ENCODE results near the gene PRR19.

Gene PRR19

GRCh38 chr19:42284591-42285341 lies 17.2 kb upstream of the PRR19 start:
- Histone ChIP-seq H3K27me3 (peaks cover 26% of the 10 kb centered on the region), H3K4me1 (ENCODE audit: control insufficient read depth in 1 of 2, insufficient read depth in 1 of 2, low read depth in 1 of 2, low read length in 1 of 2) (peaks cover 52 to 56% of the 10 kb centered on the region in 2 experiments), H3K27ac (peak overlapping the region; percentile 95), H3K36me3 (peaks cover 32% of the 10 kb centered on the region), H3K4me3 (ENCODE audit: low read depth in 1 of 2, low read length in 1 of 2) (peak overlapping the region; percentile 74 to 91), H3K9me3 (no peaks in the 10 kb centered on the region)
- TF ChIP-seq CTCF (IDR thresholded peaks at IDR 0.05): no peak

- Histone ChIP-seq H3K4me1 (ENCODE audit: control insufficient read depth in 1 of 2, insufficient read depth in 1 of 2, low read depth in 1 of 2, low read length in 1 of 2) (peaks cover 47 to 48% of the 10 kb centered on the region in 2 experiments), H3K27ac (peak overlapping the region; percentile 95), H3K4me3 (ENCODE audit: low read depth in 1 of 2, low read length in 1 of 2) (peak overlapping the region in 1 of 2 experiments; percentile 91)
Measured at GRCh38 chr19:42285541-42285941, 16.4 kb upstream of the PRR19 start.

GRCh38 chr19:42285988-42286348 lies 16.0 kb upstream of the PRR19 start:
- peaks cover 44 to 46% of the 10 kb centered on the region in 2 experiments for H3K4me1 ChIP-seq (ENCODE audit: control insufficient read depth in 1 of 2, insufficient read depth in 1 of 2, low read depth in 1 of 2, low read length in 1 of 2)
- TF ChIP-seq CTCF (IDR thresholded peaks at IDR 0.05): no peak
- H3K27ac ChIP-seq: peak overlapping the region; percentile 95
- no peaks in the 10 kb centered on the region for H3K9me3 ChIP-seq
- H3K4me3 ChIP-seq (ENCODE audit: low read depth in 1 of 2, low read length in 1 of 2): peak overlapping the region in 1 of 2 experiments; percentile 91
- peaks cover 44% of the 10 kb centered on the region for H3K36me3 ChIP-seq
- H3K27me3 ChIP-seq: peaks cover 14% of the 10 kb centered on the region

More at GRCh38 chr19:42285541-42285941, 16.4 kb upstream of the PRR19 start:
- peaks cover 40% of the 10 kb centered on the region for H3K36me3 ChIP-seq
- H3K9me3 ChIP-seq: no peaks in the 10 kb centered on the region
- TF ChIP-seq CTCF (IDR thresholded peaks at IDR 0.05): no peak
- H3K27me3 ChIP-seq: peaks cover 18% of the 10 kb centered on the region

- Histone ChIP-seq H3K4me1 (ENCODE audit: control insufficient read depth in 1 of 2, insufficient read depth in 1 of 2, low read depth in 1 of 2, low read length in 1 of 2) (peaks cover 39 to 41% of the 10 kb centered on the region in 2 experiments), H3K27ac (peak overlapping the region; percentile 95), H3K9me3 (no peaks in the 10 kb centered on the region), H3K36me3 (peaks cover 49% of the 10 kb centered on the region), H3K4me3 (ENCODE audit: low read depth in 1 of 2, low read length in 1 of 2) (no peak overlapping the region), H3K27me3 (peaks cover 9% of the 10 kb centered on the region)
- no peak for TF ChIP-seq CTCF (IDR thresholded peaks at IDR 0.05)
Measured at GRCh38 chr19:42286349-42287016, 15.4 kb upstream of the PRR19 start.

GRCh38 chr19:42287017-42287826 lies 14.7 kb upstream of the PRR19 start:
- Histone ChIP-seq H3K9me3 (no peaks in the 10 kb centered on the region), H3K27me3 (peaks cover 2% of the 10 kb centered on the region), H3K4me1 (ENCODE audit: control insufficient read depth in 1 of 2, insufficient read depth in 1 of 2, low read depth in 1 of 2, low read length in 1 of 2) (peaks cover 33 to 34% of the 10 kb centered on the region in 2 experiments), H3K27ac (peak overlapping the region; percentile 95), H3K36me3 (peaks cover 57% of the 10 kb centered on the region), H3K4me3 (ENCODE audit: low read depth in 1 of 2, low read length in 1 of 2) (no peak overlapping the region)
- no peak for TF ChIP-seq CTCF (IDR thresholded peaks at IDR 0.05)
